NOMO-1 treated with dmso at 0.1 percent for 144 hours (cell line): ENCODE measurements around the gene TPK1.
"Not testable (repeated sequence)": the region's sequence is repeated elsewhere in the genome, so short reads cannot be mapped to it uniquely, and the experiment has no call there.

ENCODE experiments used
- DNase-seq: peaks from one replicate; lab custom pipeline; 2025; ENCODE audit not compliant: unreplicated experiment; lab: John Stamatoyannopoulos, UW

The TPK1 gene

GRCh38 chr7:144728551-144728950 is 107.3 kb downstream of the TPK1 start:
- DNase-seq: no peak

- not testable (repeated sequence) for DNase-seq
Measured at GRCh38 chr7:144726840-144727239, 109.0 kb downstream of the TPK1 start.

- no peak for DNase-seq
Measured at GRCh38 chr7:144725070-144725469, 110.8 kb downstream of the TPK1 start.

GRCh38 chr7:144723301-144723700 is 112.6 kb downstream of the TPK1 start:
- no peak for DNase-seq

GRCh38 chr7:144720710-144721109 is 115.1 kb downstream of the TPK1 start:
- DNase-seq: no peak

- DNase-seq: no peak
Measured at GRCh38 chr7:144720149-144720548, 115.7 kb downstream of the TPK1 start.

GRCh38 chr7:144717720-144718119 is 118.1 kb downstream of the TPK1 start:
- DNase-seq: no peak

GRCh38 chr7:144713850-144714249 is 122.0 kb downstream of the TPK1 start:
- DNase-seq: no peak

GRCh38 chr7:144710791-144711190 is 125.1 kb downstream of the TPK1 start:
- no peak for DNase-seq

- no peak for DNase-seq
Measured at GRCh38 chr7:144709066-144709465, 126.8 kb downstream of the TPK1 start.

- DNase-seq: no peak
Measured at GRCh38 chr7:144691240-144691639, 144.6 kb downstream of the TPK1 start.

- DNase-seq: no peak
Measured at GRCh38 chr7:144682581-144683280, 153.1 kb downstream of the TPK1 start.

GRCh38 chr7:144676492-144676891 is 159.4 kb downstream of the TPK1 start:
- no peak for DNase-seq

- no peak for DNase-seq
Measured at GRCh38 chr7:144674550-144674949, 161.3 kb downstream of the TPK1 start.

GRCh38 chr7:144672869-144673268 is 163.0 kb downstream of the TPK1 start:
- DNase-seq: no peak

GRCh38 chr7:144671429-144671828 is 164.4 kb downstream of the TPK1 start:
- DNase-seq: no peak

- DNase-seq: no peak
Measured at GRCh38 chr7:144670218-144670617, 165.6 kb downstream of the TPK1 start.

GRCh38 chr7:144668503-144668902 is 167.3 kb downstream of the TPK1 start:
- DNase-seq: no peak

- no peak for DNase-seq
Measured at GRCh38 chr7:144665689-144666381, 170.0 kb downstream of the TPK1 start.

- DNase-seq: no peak
Measured at GRCh38 chr7:144659211-144659610, 176.6 kb downstream of the TPK1 start.

GRCh38 chr7:144656965-144657517 is 178.8 kb downstream of the TPK1 start:
- no peak for DNase-seq

- DNase-seq: no peak
Measured at GRCh38 chr7:144653449-144653848, 182.4 kb downstream of the TPK1 start.
